GM03348 (cell line): ENCODE measurements around the gene OR2V1.
"Not testable (repeated sequence)": the region's sequence is repeated elsewhere in the genome, so short reads cannot be mapped to it uniquely, and the experiment has no call there.

Experiments
- DNase-seq: peaks from one replicate; pipeline ENCODE4 v3.0.0; 2012; ENCODE audit warnings: low spot score

OR2V1 gene

GRCh38 chr5:181101930-181102674 is 28.9 kb downstream of the OR2V1 start:
- not testable (repeated sequence) for DNase-seq

GRCh38 chr5:181101030-181101641 is 29.8 kb downstream of the OR2V1 start:
- not testable (repeated sequence) for DNase-seq

GRCh38 chr5:181100121-181100875 is 30.7 kb downstream of the OR2V1 start:
- DNase-seq: no peak

- DNase-seq: no peak
These were observed 31.3 kb downstream of the OR2V1 start for GRCh38 chr5:181099602-181100086.

GRCh38 chr5:181098762-181099601 is 32.0 kb downstream of the OR2V1 start:
- DNase-seq: no peak

- not testable (repeated sequence) for DNase-seq
These were observed 33.0 kb downstream of the OR2V1 start for GRCh38 chr5:181097759-181098491.

- not testable (repeated sequence) for DNase-seq
These were observed 33.6 kb downstream of the OR2V1 start for GRCh38 chr5:181097383-181097753.

- DNase-seq: not testable (repeated sequence)
These were observed 34.1 kb downstream of the OR2V1 start for GRCh38 chr5:181096721-181097382.

GRCh38 chr5:181095162-181095561 is 35.8 kb downstream of the OR2V1 start:
- not testable (repeated sequence) for DNase-seq

GRCh38 chr5:181092428-181092827 is 38.5 kb downstream of the OR2V1 start:
- no peak for DNase-seq

- DNase-seq: peak; percentile 38
These were observed 42.7 kb downstream of the OR2V1 start for GRCh38 chr5:181088289-181088688.

GRCh38 chr5:181087309-181087708 is 43.7 kb downstream of the OR2V1 start:
- no peak for DNase-seq

- DNase-seq: no peak
These were observed 44.1 kb downstream of the OR2V1 start for GRCh38 chr5:181086884-181087205.

GRCh38 chr5:181086026-181086883 is 44.7 kb downstream of the OR2V1 start:
- DNase-seq: no peak

GRCh38 chr5:181084621-181085195 is 46.3 kb downstream of the OR2V1 start:
- no peak for DNase-seq

GRCh38 chr5:181081989-181082388 is 49.0 kb downstream of the OR2V1 start:
- no peak for DNase-seq

- DNase-seq: no peak
These were observed 54.0 kb downstream of the OR2V1 start for GRCh38 chr5:181076920-181077319.
